OCI-LY1 (cell line): ENCODE results near the gene MCRS1.

Source experiments
- H2AFZ ChIP-seq: fragments of 200-600 bp; sonication (generic), shearing (Covaris generic); 2 replicates; pipeline ENCODE4 v1.6.0; 2014; ENCODE audit warnings: antibody characterized with exemption, mild to moderate bottlenecking, low read length
- H3F3A ChIP-seq: fragments of 200-600 bp; sonication (generic), shearing (Covaris generic); 2 replicates; pipeline ENCODE4 v1.6.0; 2014; ENCODE audit warnings: mild to moderate bottlenecking, antibody characterized with exemption, low read length, moderate library complexity; ENCODE audit not compliant: insufficient read depth
- H3K27ac ChIP-seq: fragments of 200-600 bp; sonication (generic); 2 replicates; pipeline ENCODE4 v1.5.1; 2014; ENCODE audit warnings: low read length, mixed run types, mild to moderate bottlenecking, low read depth; ENCODE audit not compliant: poor library complexity, severe bottlenecking
- H3K27me3 ChIP-seq: fragments of 200-600 bp; sonication (generic); 2 replicates; pipeline ENCODE4 v1.6.0; 2014; ENCODE audit warnings: antibody characterized with exemption, mild to moderate bottlenecking, low read length, moderate library complexity; ENCODE audit not compliant: insufficient read depth
- H3K36me3 ChIP-seq: fragments of 200-600 bp; sonication (generic); 2 replicates; pipeline ENCODE4 v1.6.1; 2014; ENCODE audit warnings: mild to moderate bottlenecking, antibody characterized with exemption, low read length, moderate library complexity, mixed read lengths; ENCODE audit not compliant: insufficient read depth
- H3K4me1 ChIP-seq: fragments of 200-600 bp; sonication (generic); 2 replicates; pipeline ENCODE4 v1.5.1; 2014; ENCODE audit warnings: mild to moderate bottlenecking, low read length, moderate library complexity; ENCODE audit not compliant: insufficient read depth, severe bottlenecking
- H3K4me2 ChIP-seq: fragments of 200-600 bp; sonication (generic), shearing (Covaris generic); 2 replicates; pipeline ENCODE4 v1.6.1; 2014; ENCODE audit warnings: low read length
- H3K4me3 ChIP-seq: fragments of 200-600 bp; sonication (generic); 2 replicates; pipeline ENCODE4 v1.5.1; 2014; ENCODE audit warnings: low read length, low read depth, mild to moderate bottlenecking, mixed read lengths; ENCODE audit not compliant: poor library complexity, severe bottlenecking
- H3K79me2 ChIP-seq: fragments of 200-600 bp; shearing (Covaris generic); 2 replicates; pipeline ENCODE4 v1.6.1; 2016; ENCODE audit warnings: mixed run types, low read length, mixed read lengths; ENCODE audit not compliant: insufficient read depth
- H3K9ac ChIP-seq: fragments of 200-600 bp; sonication (generic), shearing (Covaris generic); 2 replicates; pipeline ENCODE4 v1.6.1; 2014; ENCODE audit warnings: mild to moderate bottlenecking, low read length, mixed read lengths
- H3K9me2 ChIP-seq: fragments of 200-600 bp; sonication (generic), shearing (Covaris generic); 2 replicates; pipeline ENCODE4 v1.6.1; 2014; ENCODE audit warnings: low read depth, mild to moderate bottlenecking, low read length, mixed read lengths
- H3K9me3 ChIP-seq: fragments of 200-600 bp; shearing (Covaris generic); 2 replicates; pipeline ENCODE4 v1.6.1; 2014; ENCODE audit warnings: low read length, mixed read lengths
- H4K20me1 ChIP-seq: fragments of 200-600 bp; sonication (generic), shearing (Covaris generic); 2 replicates; pipeline ENCODE4 v1.6.0; 2016; ENCODE audit warnings: mild to moderate bottlenecking, low read length; ENCODE audit not compliant: insufficient read depth
- CTCF ChIP-seq: fragments of 200-600 bp; sonication (generic), shearing (Covaris generic); IDR thresholded peaks from 2 replicates; pipeline ENCODE4 v1.5.1; 2017; ENCODE audit warnings: mild to moderate bottlenecking, antibody characterized with exemption, low read length, moderate library complexity, mixed read lengths
- EZH2 ChIP-seq: fragments of 200-600 bp; sonication (generic), shearing (Covaris generic); IDR thresholded peaks from 2 replicates; pipeline ENCODE4 v1.8.0; 2017; ENCODE audit warnings: borderline replicate concordance, mixed run types, mild to moderate bottlenecking, antibody characterized with exemption, low read length, moderate library complexity, mixed read lengths

MCRS1 gene

GRCh38 chr12:49557187-49557916, 10.6 kb downstream of the MCRS1 start:
- no peak overlapping the region for H2AFZ ChIP-seq
- no peaks in the 10 kb centered on the region for H3K27me3 ChIP-seq
- no peaks in the 10 kb centered on the region for H3K4me1 ChIP-seq
- no peak overlapping the region for H3K9ac ChIP-seq
- no peaks in the 10 kb centered on the region for H3K9me3 ChIP-seq
- TF ChIP-seq CTCF (no peak), EZH2 (no peak)
- H3K27ac ChIP-seq: no peak overlapping the region
- peaks cover 62% of the 10 kb centered on the region for H3K36me3 ChIP-seq
- no peaks in the 10 kb centered on the region for H4K20me1 ChIP-seq
- no peak overlapping the region for H3K4me2 ChIP-seq
- no peaks in the 10 kb centered on the region for H3K9me2 ChIP-seq
- no peaks in the 10 kb centered on the region for H3F3A ChIP-seq
- H3K79me2 ChIP-seq: no peaks in the 10 kb centered on the region
- no peak overlapping the region for H3K4me3 ChIP-seq

DNA sequence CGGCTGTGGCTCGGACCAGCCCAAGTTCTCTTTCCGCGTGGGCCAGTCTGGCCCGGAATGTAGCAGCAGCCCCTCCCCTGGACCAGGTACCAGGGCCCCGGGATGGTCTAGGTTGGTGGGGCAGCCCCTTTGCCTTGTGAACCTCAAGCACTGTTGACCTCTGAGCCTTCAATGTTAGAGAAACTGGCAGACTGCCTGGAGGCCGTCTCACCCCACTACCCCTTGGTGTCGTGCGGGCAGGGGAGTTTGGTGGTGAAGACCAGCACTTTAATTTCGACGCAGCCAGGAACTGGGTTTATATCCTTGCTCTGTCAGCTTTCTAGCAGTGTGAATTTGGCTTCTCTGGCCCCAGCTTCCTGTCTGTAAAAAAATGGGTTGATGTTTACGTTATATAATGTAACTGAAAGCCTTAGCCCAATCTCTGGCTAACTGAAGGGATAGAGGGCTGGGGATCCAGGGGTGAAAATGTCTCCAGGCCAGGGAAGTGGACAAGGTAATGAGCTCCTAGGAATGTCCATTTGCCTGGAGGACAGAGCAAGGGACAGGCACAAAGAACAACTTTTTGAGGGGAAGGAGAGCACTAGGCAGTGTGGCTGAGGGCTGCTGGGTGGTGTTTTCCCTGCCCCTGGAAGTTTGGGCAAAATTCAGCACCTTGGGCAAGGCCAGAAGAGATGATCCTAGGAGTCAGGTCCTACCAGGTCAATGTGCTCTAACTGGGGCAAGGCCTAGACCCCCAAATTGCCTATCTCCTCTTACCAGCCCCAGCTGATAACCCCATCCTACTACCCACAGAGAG, 11.4 kb downstream of the MCRS1 start:
- Histone ChIP-seq H3K9me2 (no peaks in the 10 kb centered on the region), H3K36me3 (peaks cover 55% of the 10 kb centered on the region), H3K27ac (no peak overlapping the region)

More for the DNA sequence above, 11.4 kb downstream of the MCRS1 start:
- no peaks in the 10 kb centered on the region for H3K27me3 ChIP-seq
- TF ChIP-seq CTCF (no peak), EZH2 (no peak)
- H4K20me1 ChIP-seq: no peaks in the 10 kb centered on the region
- no peak overlapping the region for H2AFZ ChIP-seq
- H3K4me2 ChIP-seq: no peak overlapping the region
- no peak overlapping the region for H3K9ac ChIP-seq
- no peaks in the 10 kb centered on the region for H3K79me2 ChIP-seq
- no peaks in the 10 kb centered on the region for H3K9me3 ChIP-seq
- no peak overlapping the region for H3K4me3 ChIP-seq
- no peaks in the 10 kb centered on the region for H3K4me1 ChIP-seq
- H3F3A ChIP-seq: no peaks in the 10 kb centered on the region
